Heart right ventricle (tissue), 16 donors: ENCODE results near the gene PAQR6. TPM values are rescaled to one million over a fixed set of nuclear protein-coding genes. Genes with fewer than 3 reads are reported as not detected.

ENCODE experiments used
- ATAC-seq, 8 donors: fragments of 200-7000 bp; cut with Tn5 transposase; one replicate each; pipeline ENCODE4 v1.9.1; 2020; ENCODE audit warnings: mild to moderate bottlenecking in 8 of 8, moderate library complexity in 8 of 8, moderate number of reproducible peaks in 1 of 8
- DNase-seq, 2 donors: peaks; one replicate each; pipeline ENCODE4 v3.0.0-alpha.2; 2020
- H3K27ac ChIP-seq, 10 donors: fragments of 200-600 bp; sonication (generic) in 2 of 10; one replicate each; pipeline versions ENCODE4 v1.5.0 to v1.8.0; 2020 to 2022; ENCODE audit warnings: mild to moderate bottlenecking in 3 of 10
- H3K27me3 ChIP-seq, 7 donors: fragments of 200-600 bp; one replicate each; pipeline ENCODE4 v1.8.0; 2021 to 2022; ENCODE audit warnings: mild to moderate bottlenecking in 2 of 7
- H3K36me3 ChIP-seq, 9 donors: fragments of 200-600 bp; sonication (generic) in 1 of 9; one replicate each; pipeline versions ENCODE4 v1.5.0 to v1.8.0; 2020 to 2022; ENCODE audit warnings: mild to moderate bottlenecking in 2 of 9
- H3K4me1 ChIP-seq, 9 donors: fragments of 200-600 bp; sonication (generic) in 1 of 9; one replicate each; pipeline versions ENCODE4 v1.5.0 to v1.8.0; 2020 to 2022; ENCODE audit warnings: mild to moderate bottlenecking in 4 of 9
- H3K4me3 ChIP-seq, 10 donors: fragments of 200-600 bp; sonication (generic) in 2 of 10; one replicate each; pipeline versions ENCODE4 v1.5.0 to v1.8.0; 2020 to 2022; ENCODE audit warnings: mild to moderate bottlenecking in 7 of 10, moderate library complexity in 2 of 10
- H3K9me3 ChIP-seq, 11 donors: fragments of 200-600 bp in 10 of 11; sonication (generic) in 2 of 11; one replicate each; pipeline versions ENCODE4 v1.5.0 to v1.8.0; 2013 to 2022; ENCODE audit warnings: mild to moderate bottlenecking in 2 of 11, control low read depth in 1 of 11, moderate library complexity in 1 of 11
- CTCF ChIP-seq, 9 donors: fragments of 200-600 bp; sonication (generic) in 2 of 9; IDR thresholded peaks; one replicate each; pipeline versions ENCODE4 v1.5.0 to v1.8.0; 2021 to 2022; ENCODE audit warnings: antibody characterized with exemption in 9 of 9, mild to moderate bottlenecking in 5 of 9, moderate library complexity in 1 of 9
- WGBS, 2 donors: extraction: QIAGEN DNeasy Blood & Tissue Kit; methylation state at CpG; one replicate each; pipeline ENCODE4 v1.1.7; 2013; ENCODE audit warnings: inconsistent platforms in 1 of 2; 5-methylcytosine and 5-hydroxymethylcytosine counted together
- intact Hi-C, 10 donors: fragments of 100-400 bp; cut with DNase I; formaldehyde crosslinking; loops; one replicate each; pipeline versions ENCODE4 v1.11.1 to v1.14.2; 2022
- polyA plus RNA-seq, 2 donors: library from polyadenylated mRNA; stranded (reverse); fragments of 200-250 nt; gene quantifications; one replicate each; pipeline ENCODE4 v1.2.3, GENCODE V29; 2013
- total RNA-seq, 10 donors: library from RNA; stranded (reverse); fragmentation: NEBNext Ultra II Directional in 3 of 10; extraction: Animal tissue kit (Norgen Biotek cat#: 25700) in 3 of 10; gene quantifications; one replicate each; pipeline versions ENCODE4 v1.2.1 to v1.2.4, GENCODE V29; 2021 to 2023
- donor health status: Arrhythmogenic right ventricular cardiomyopathy.
- donor health status: ischemic (EF 13 %, LVEDD 7.1; RV severe dilation, severe dysfunction).
- donor health status: healthy with polysubstance abuse.
- donor health status: DM: no; HTN: yes; CAD: no.
- donor health status: DM: no; HTN: no; CAD: no.
- donor health status: ischemic (EF 25% LVEDD 6.9; RV normal size, moderate dysfunction).
- donor health status: ischemic (EF 25% LVEDD 5.7; RV mildly dilated, moderate dysfunction).
- donor health status: healthy.
- donor health status: DM: yes; HTN: yes; CAD: no.
- donor health status: Ischemic cardiomyopathy.
- donor health status: ischemic (EF 35%, LVEDD 5.7; RV mildly dilated, moderate dysfunction).
- donor health status: nonischemic (EF 11% LVEDD 7.7; RV severe dilation, severe dysfunction).
- donor health status: DM: yes; HTN: yes; CAD: no.
- donor health status: PGD.
- donor health status: ischemic (EF 29% LVEDD 5.4; RV normal size, mild dysfunction).
- donor health status: nonischemic (EF 23%, LVEDD 6.1; RV moderate dilation, normal function).

The PAQR6 gene
- total and polyA plus RNA-seq, 12 donors = 0.39 to 1.5 (median 0.77) TPM

- Histone ChIP-seq H3K4me3 (no peak overlapping the region), H3K27me3 (no peaks in the 10 kb centered on the region), H3K36me3 (peaks cover 0 to 64% (median 14%) of the 10 kb centered on the region in 9 donors), H3K9me3 (no peaks in the 10 kb centered on the region), H3K27ac (peak overlapping the region in 1 of 10 donors; percentile 12), H3K4me1 (peaks cover 0 to 70% (median 56%) of the 10 kb centered on the region in 9 donors)
- no peak for TF ChIP-seq CTCF (IDR thresholded peaks at IDR 0.05)
- DNase-seq = no peak
- intact Hi-C loops = loop anchor here in 1 of 10 donors (5.0 kb wide), 1 partner anchor 42 kb away; no protein-coding TSS in a partner anchor
- 74 to 78% methylated on average over 5 of the region's 5 CpGs for WGBS, 2 donors
- ATAC-seq = no peak
These were observed 49.0 kb downstream of the PAQR6 start for GRCh38 chr1:156198831-156199349.

GRCh38 chr1:156196445-156196844, 51.4 kb downstream of the PAQR6 start:
- intact Hi-C loops = loop anchor here in 1 of 10 donors (5.0 kb wide), 1 partner anchor 39 kb away; no protein-coding TSS in a partner anchor
- no peak for TF ChIP-seq CTCF (IDR thresholded peaks at IDR 0.05)
- no peak for ATAC-seq
- WGBS, 2 donors = 53 to 56% methylated on average over 2 of the region's 2 CpGs
- no peaks in the 10 kb centered on the region for H3K27me3 ChIP-seq
- H3K27ac ChIP-seq = peak overlapping the region in 7 of 10 donors; percentile 2 to 57 (median 31)
- H3K9me3 ChIP-seq = no peaks in the 10 kb centered on the region
- DNase-seq = no peak
- no peak overlapping the region for H3K4me3 ChIP-seq
- peaks cover 0 to 45% (median 14%) of the 10 kb centered on the region in 9 donors for H3K36me3 ChIP-seq
- H3K4me1 ChIP-seq = peaks cover 0 to 53% (median 45%) of the 10 kb centered on the region in 9 donors

- Histone ChIP-seq H3K27ac (peak overlapping the region in 5 of 10 donors; percentile 17 to 49 (median 31)), H3K4me3 (no peak overlapping the region), H3K4me1 (peaks cover 0 to 49% (median 40%) of the 10 kb centered on the region in 9 donors), H3K9me3 (no peaks in the 10 kb centered on the region), H3K36me3 (peaks cover 0 to 41% (median 10%) of the 10 kb centered on the region in 9 donors), H3K27me3 (no peaks in the 10 kb centered on the region)
- DNase-seq (no peak), ATAC-seq (no peak)
- intact Hi-C loops = loop anchor here in 1 of 10 donors (5.0 kb wide), 1 partner anchor 39 kb away; no protein-coding TSS in a partner anchor
- TF ChIP-seq CTCF (IDR thresholded peaks at IDR 0.05) = no peak
- 68 to 71% methylated on average over 4 of the region's 4 CpGs for WGBS, 2 donors
These were observed 52.0 kb downstream of the PAQR6 start for GRCh38 chr1:156195853-156196252.

- Histone ChIP-seq H3K36me3 (peaks cover 0 to 28% (median 0%) of the 10 kb centered on the region in 9 donors), H3K4me3 (peak overlapping the region; percentile 69 to 98 (median 89)), H3K4me1 (peaks cover 0 to 47% (median 40%) of the 10 kb centered on the region in 9 donors), H3K27ac (peak overlapping the region in 9 of 10 donors; percentile 67 to 91 (median 83)), H3K27me3 (no peaks in the 10 kb centered on the region), H3K9me3 (no peaks in the 10 kb centered on the region)
- ATAC-seq = peak in 3 of 8 donors; percentile 1 to 15 (median 7)
- DNase-seq = peak in 1 of 2 donors; percentile 13
- intact Hi-C loops = loop anchor here in 1 of 10 donors (5.0 kb wide), 1 partner anchor 37 kb away; no protein-coding TSS in a partner anchor
- TF ChIP-seq CTCF (IDR thresholded peaks at IDR 0.05) = no peak
- 14% methylated on average over 14 of the region's 14 CpGs for WGBS, 2 donors
These were observed 53.6 kb downstream of the PAQR6 start for GRCh38 chr1:156194300-156194652.
